Left ventricle myocardium inferior (tissue), 1 donor: ENCODE measurements around the gene FAM240A. TPM values are rescaled to one million over a fixed set of nuclear protein-coding genes. Genes with fewer than 3 reads are reported as not detected.

Experiments used
- DNase-seq: peaks from one replicate; pipeline ENCODE4 v3.0.0-alpha.2; 2020
- H3K27ac ChIP-seq: fragments of 200-600 bp; replicated peaks from 2 replicates; pipeline ENCODE4 v1.8.0; 2021
- H3K27me3 ChIP-seq: fragments of 200-600 bp; 2 replicates; pipeline ENCODE4 v1.8.0; 2021; ENCODE audit warnings: low read depth
- H3K36me3 ChIP-seq: fragments of 200-600 bp; 2 replicates; pipeline ENCODE4 v1.8.0; 2021
- H3K4me1 ChIP-seq: fragments of 200-600 bp; 2 replicates; pipeline ENCODE4 v1.8.0; 2021
- H3K4me3 ChIP-seq: fragments of 200-600 bp; 2 replicates; pipeline ENCODE4 v1.8.0; 2021; ENCODE audit warnings: mild to moderate bottlenecking, moderate library complexity
- H3K9me3 ChIP-seq: fragments of 200-600 bp; replicated peaks from 2 replicates; pipeline ENCODE4 v1.8.0; 2021
- intact Hi-C: fragments of 100-400 bp; cut with micrococcal nuclease; formaldehyde crosslinking; loops from one replicate; pipeline ENCODE4 v1.11.0; 2022
- total RNA-seq: library from RNA; stranded (reverse); fragmentation: NEBNext Ultra II Directional; extraction: Animal tissue kit (Norgen Biotek cat#: 25700); gene quantifications from one replicate; pipeline ENCODE4 v1.2.1, GENCODE V29; 2021
- TF ChIP-seq, protein P1 (sequence below): fragments of 200-600 bp; IDR thresholded peaks from 2 replicates; pipeline ENCODE4 v1.8.0; 2021; ENCODE audit warnings: antibody characterized with exemption, mild to moderate bottlenecking, borderline replicate concordance
- donor health status: DM: no; HTN: yes; CAD: no; lungs with severe emphysema.

The FAM240A gene
- total RNA-seq, 1 donor from 2014 or later = not detected

DNA sequence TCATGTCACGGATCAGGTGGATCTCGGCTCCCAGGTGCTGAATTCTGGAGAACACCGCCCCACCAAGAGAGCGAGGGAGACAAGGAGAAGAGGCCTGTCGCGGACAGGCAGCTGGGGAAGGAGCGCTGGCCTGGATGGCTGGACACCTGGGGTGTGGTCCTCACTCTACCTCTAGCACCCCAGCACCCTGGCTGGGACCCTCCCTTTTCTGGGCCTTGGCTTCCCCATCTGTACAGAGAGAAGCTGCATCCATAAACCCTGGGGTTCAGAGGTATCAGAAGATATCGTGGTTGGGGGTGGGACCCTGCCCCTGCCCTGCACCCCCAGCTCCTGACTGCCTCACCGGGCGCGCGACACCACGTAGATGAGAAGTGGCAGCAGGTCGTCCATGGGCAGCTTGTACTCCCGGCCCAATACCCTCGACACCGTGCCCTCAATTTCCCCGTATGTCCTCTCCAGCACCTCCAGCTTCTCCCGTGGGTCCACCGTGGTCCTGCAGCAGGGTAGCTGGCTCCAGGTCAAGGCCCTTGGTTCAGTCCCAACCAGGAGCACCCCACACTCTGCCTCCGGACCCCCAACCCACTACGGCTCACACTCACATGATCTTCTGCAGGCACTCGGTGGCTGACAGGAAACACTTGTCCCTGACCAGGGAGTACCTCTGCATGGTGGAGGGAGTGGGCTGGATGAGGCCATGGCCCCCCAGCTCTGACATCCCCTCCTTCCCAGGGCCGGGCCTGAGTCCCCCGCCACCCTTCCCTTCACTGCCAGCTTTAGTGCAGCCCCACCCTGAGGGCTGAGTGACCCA is 59.4 kb downstream of the FAM240A start:
- Histone ChIP-seq H3K27me3 (no peaks in the 10 kb centered on the region), H3K4me1 (peaks cover 38% of the 10 kb centered on the region), H3K36me3 (peaks cover 50% of the 10 kb centered on the region), H3K9me3 (no peaks in the 10 kb centered on the region), H3K4me3 (no peak overlapping the region), H3K27ac (no peak overlapping the region)
- intact Hi-C loops = no loop called here
- TF ChIP-seq, protein P1, sequence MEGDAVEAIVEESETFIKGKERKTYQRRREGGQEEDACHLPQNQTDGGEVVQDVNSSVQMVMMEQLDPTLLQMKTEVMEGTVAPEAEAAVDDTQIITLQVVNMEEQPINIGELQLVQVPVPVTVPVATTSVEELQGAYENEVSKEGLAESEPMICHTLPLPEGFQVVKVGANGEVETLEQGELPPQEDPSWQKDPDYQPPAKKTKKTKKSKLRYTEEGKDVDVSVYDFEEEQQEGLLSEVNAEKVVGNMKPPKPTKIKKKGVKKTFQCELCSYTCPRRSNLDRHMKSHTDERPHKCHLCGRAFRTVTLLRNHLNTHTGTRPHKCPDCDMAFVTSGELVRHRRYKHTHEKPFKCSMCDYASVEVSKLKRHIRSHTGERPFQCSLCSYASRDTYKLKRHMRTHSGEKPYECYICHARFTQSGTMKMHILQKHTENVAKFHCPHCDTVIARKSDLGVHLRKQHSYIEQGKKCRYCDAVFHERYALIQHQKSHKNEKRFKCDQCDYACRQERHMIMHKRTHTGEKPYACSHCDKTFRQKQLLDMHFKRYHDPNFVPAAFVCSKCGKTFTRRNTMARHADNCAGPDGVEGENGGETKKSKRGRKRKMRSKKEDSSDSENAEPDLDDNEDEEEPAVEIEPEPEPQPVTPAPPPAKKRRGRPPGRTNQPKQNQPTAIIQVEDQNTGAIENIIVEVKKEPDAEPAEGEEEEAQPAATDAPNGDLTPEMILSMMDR = no peak
- peak; percentile 15 for DNase-seq

DNA sequence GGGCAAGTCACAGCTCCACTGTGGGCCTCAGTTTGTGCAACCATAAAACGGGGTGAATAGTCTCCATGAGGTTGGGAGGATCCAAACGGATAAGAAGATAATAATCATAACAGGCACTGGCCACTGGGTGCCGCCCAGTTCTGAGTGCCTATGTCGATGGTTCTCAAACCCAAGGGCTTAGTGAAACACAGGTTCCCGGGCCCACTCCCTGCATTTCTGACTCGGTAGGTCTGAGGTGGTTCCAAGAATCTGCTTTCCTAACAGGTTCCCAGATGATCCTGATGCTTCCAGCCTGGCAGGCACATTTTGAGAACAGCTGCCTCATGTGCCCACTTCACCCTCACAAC is 60.0 kb downstream of the FAM240A start:
- peaks cover 50% of the 10 kb centered on the region for H3K36me3 ChIP-seq
- intact Hi-C loops = no loop called here
- H3K27ac ChIP-seq = no peak overlapping the region
- no peaks in the 10 kb centered on the region for H3K9me3 ChIP-seq
- no peaks in the 10 kb centered on the region for H3K27me3 ChIP-seq
- H3K4me1 ChIP-seq = peaks cover 38% of the 10 kb centered on the region
- TF ChIP-seq, protein P1 = no peak
- no peak for DNase-seq
- no peak overlapping the region for H3K4me3 ChIP-seq

DNA sequence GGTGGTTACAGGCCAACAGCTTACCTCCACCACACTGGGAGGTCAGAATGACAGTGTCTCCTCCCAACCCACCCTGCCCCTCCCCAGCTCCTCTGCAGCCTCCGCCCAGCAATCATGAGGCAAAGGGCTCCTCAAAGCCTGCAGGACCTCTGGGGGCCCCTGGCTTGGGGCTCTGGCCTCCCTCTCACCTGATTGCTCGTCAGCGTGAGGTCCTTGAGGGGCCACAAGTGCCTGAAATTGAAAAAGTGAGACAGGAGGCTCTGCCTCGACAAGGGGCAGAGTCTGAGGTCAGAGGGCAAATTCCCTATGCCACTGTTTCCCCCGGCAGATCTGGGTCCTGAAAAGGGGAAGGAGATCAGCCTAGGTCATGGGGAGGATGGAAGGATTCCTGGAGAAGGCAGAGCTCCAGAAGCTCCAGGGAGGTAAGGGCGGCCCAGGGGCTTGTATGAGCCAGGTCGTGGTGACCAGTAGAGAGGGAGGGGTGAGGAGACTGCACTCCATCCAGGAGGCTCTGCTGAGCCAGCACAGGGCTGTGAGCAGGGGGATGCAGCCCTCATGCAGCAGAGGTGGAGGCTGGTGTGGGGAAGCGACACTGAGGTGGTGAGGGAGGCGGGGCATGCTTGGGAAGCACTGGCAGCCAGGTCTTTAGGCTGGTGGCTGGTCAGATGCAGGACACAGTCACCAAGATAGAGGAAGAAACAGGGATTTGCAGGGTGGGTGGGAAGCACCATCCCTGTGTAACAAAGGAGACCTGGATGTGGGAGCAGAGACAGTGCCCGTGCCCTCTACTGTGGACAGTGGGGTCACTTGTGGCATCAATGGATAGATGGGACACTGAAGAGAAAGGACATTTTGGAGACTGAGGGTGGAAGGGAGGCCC is 61.1 kb downstream of the FAM240A start:
- peak; percentile 12 for DNase-seq
- Histone ChIP-seq H3K4me1 (peaks cover 31% of the 10 kb centered on the region), H3K27ac (no peak overlapping the region), H3K36me3 (peaks cover 55% of the 10 kb centered on the region), H3K9me3 (no peaks in the 10 kb centered on the region), H3K4me3 (no peak overlapping the region), H3K27me3 (no peaks in the 10 kb centered on the region)
- intact Hi-C loops = no loop called here
- TF ChIP-seq, protein P1 = no peak

DNA sequence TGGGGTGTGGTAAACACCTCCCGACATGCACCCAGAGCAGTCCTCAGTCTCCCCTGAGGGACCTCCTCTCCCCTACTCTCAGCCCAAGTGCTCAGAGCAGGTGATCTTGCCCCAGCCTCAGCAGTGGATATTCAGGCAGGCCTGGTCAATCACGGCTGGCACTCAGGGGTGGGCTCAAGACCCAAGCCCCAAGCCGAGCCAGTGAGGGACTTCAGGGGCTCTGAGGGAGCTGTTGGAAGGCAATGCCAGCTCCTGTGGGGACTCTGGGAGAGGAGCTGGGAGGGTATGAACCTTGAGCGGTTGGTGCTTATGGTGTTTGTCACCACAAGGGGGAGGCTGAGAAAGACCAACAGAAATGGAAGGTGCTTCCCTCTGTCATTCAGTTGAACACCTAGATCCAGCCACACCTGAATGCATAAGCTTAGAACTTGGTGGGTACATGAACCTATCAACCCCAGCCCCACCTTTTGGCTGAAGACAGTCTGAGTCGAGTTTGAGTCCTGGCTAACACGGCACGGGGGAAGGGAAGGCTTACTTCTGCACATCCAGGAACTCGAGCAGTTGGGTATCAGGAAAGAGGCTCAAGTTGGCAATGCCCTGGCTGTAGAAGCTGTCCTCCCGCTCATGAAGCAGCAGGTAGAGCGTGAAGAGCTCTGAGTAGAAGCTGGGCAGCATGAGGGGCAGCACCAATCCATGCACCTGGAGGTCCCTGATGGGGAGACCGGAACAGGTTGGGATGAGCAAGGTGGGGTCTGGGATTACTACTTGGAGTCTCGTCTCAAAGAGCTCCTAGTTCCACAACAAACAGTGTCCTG is 61.9 kb downstream of the FAM240A start:
- H3K9me3 ChIP-seq = no peaks in the 10 kb centered on the region
- peak; percentile 9 for DNase-seq
- intact Hi-C loops = no loop called here
- no peak overlapping the region for H3K4me3 ChIP-seq
- peaks cover 27% of the 10 kb centered on the region for H3K4me1 ChIP-seq
- no peak overlapping the region for H3K27ac ChIP-seq
- TF ChIP-seq, protein P1 = no peak
- no peaks in the 10 kb centered on the region for H3K27me3 ChIP-seq
- peaks cover 56% of the 10 kb centered on the region for H3K36me3 ChIP-seq

DNA sequence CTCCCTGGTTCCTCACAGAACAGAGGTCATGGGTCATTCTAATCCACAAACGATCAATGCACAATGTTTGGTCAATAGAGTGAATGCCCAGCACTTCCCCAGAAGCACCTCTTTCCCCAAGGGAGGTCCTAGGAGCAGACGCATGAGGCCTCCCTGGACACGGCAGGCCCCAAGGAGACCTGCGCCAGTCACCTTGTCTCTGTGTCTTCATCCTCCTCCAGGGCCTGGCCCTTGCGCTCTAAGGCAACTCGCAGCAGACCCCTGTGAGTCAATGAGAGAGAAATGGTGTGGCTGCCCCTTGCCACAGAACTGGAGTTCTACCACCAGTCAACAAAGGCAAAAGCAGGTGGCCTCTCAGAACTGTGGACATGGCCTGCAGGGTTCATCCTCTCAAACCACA is 63.1 kb downstream of the FAM240A start:
- H3K27ac ChIP-seq = no peak overlapping the region
- no peaks in the 10 kb centered on the region for H3K27me3 ChIP-seq
- TF ChIP-seq, protein P1 = no peak
- no peak overlapping the region for H3K4me3 ChIP-seq
- peak; percentile 9 for DNase-seq
- H3K9me3 ChIP-seq = no peaks in the 10 kb centered on the region
- H3K4me1 ChIP-seq = peaks cover 27% of the 10 kb centered on the region
- H3K36me3 ChIP-seq = peaks cover 67% of the 10 kb centered on the region
- intact Hi-C loops = no loop called here
